Measurements from ENCODE around the gene STPG2.
"Not testable (repeated sequence)": the region's sequence is repeated elsewhere in the genome, so short reads cannot be mapped to it uniquely, and the experiment has no call there.

The STPG2 gene

DNA sequence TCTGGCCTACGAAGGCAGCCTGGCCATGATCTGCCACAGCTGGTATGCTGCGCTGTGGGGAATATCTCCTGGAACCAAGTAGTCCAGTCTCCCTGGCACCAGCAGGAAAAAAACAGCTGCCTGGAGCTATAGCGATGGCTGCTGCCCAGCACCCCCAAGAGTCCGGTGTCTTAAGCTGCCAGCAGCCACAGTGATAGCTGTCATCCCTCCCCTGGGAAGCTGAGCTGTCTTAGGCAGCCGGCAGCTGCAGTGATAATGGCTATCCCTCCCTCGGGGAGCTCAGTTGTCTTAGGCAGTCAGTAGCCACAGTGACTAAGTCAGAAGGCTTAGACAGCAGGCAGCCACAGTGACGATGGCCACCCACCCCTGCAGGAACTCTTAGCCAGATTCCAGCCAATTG is 205.1 kb downstream of the STPG2 start:
- DNase-seq = no peak

DNA sequence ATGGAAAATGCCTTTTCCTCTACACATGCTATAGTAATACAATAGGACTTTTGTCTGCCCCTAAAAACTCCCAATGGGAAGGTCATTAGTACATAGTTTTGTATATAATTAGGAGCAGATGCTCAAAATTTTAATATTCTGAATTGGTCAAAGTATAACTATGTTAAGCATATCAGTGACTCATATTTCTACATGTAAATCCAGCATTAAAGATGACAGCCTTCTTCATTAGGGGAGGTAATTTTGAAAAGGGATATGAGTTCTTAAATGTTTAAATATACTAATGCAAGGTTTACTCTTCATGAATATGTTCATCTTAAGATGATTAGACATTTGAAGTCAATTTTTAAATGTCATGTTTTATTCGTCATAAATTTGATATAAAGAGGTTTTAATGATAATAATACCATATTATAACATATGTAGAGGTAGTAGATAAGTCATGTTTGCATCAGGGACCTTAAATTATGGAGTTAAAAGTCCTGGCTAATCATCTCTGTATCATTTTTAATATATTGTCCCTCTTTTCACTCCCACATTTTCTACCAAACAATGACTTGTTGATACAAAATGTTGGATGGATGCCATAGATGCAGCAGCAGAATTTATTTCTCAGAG is 218.8 kb downstream of the STPG2 start:
- no peak for DNase-seq

DNA sequence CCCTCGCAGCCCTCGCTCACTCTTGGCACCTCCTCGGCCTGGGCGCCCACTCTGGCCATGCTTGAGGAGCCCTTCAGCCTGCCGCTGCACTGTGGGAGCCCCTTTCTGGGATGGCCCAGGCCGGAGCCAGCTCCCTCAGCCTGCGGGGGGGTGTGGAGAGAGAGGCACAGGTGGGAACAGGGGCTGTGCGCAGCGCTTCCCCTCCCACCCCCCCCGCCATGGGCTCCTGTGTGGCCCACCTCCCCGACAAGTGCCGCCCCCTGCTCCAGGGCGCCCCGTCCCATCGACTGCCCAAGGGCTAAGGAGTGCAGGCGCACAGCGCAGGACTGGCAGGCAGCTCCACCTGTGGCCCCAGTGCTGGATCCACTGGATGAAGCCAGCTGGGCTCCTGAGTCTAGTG is 220.2 kb downstream of the STPG2 start:
- DNase-seq = no peak

DNA sequence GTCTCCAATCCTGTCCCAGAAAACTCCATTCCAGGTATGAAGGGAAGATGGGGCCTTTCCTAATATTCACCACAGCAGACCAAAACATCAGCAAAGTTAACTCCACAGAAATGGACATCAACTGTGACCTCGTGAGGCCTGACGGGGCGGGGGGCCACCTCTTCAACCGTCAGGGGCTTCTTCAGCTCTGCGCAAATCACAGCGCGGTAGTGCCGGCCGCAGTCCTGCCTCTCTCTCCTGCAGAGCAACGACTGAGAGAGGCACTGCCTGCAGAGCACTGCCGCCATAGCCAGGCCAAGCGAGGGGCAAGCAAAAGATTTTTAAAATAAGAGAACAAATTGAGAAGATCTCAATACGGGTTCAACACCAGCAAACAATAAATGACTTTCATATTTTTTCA is 226.2 kb downstream of the STPG2 start:
- no peak for DNase-seq

DNA sequence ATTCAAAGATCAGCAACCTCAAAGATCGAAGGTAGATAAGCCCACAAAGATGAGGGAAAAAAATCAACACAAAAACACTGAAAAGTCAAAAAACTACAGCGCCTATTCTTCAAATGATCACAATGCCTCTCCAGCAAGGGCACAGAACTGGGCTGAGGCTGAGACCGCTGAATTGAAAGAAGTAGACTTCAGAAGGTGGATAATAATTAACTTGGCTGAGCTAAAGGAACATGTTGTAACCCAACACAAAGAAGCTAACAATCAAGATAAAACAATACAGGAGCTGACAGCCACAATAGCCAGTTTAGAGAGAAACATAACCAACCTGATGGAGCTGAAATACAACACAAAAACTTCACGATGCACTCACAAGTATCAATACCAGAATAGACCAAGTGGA is 231.1 kb downstream of the STPG2 start:
- DNase-seq = no peak

DNA sequence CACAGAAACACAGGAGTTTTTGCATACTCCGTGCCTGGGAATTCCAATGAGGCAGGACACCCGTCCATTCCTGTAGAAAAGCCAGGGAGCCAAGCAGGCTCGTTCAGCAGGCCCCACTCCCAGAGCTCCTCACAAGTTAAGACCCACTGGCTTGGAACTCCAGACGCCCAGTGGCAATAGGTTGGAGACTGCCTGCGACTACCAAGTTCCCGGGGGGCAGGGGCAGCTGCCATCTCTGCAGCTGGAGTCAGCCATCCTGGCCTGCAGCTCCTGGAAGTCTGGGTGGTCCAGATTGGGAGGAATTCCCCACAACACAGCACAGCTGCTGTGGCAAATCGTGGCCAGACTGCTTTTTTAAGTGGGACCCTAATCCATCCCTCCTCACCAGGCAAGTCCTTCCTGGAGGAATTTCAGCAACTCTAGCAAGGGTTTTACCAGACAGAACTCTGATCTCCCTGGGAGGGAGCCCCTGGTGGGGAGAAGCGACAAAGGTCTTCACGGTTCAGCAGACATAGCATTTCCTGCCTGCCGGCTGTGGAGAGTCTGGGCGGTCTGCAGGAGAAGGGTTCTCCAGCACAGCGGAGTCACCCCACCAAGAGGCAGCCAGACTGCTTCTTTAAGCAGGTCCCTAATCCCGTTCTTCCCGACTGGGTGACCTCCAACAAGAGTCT is 231.9 kb downstream of the STPG2 start:
- no peak for DNase-seq

DNA sequence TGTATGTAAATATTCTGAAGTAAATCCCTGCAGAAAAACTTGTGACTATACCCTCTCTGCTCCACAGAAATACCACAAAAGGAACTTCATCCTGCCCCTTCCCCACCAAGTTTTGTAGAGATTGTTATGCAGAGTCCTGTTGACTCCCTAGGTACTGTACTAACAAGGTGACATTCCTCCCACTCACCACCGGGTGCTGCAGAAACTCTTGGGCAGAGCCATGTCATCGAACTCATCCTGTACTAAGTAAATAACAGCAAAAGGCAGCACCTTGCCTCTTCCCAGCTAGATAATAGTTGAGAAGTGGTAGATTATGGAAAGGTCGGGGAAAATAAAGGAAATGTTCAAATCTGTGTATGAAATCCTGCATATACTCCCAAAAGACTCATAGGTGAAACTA is 233.3 kb downstream of the STPG2 start:
- DNase-seq = peak; percentile 0

DNA sequence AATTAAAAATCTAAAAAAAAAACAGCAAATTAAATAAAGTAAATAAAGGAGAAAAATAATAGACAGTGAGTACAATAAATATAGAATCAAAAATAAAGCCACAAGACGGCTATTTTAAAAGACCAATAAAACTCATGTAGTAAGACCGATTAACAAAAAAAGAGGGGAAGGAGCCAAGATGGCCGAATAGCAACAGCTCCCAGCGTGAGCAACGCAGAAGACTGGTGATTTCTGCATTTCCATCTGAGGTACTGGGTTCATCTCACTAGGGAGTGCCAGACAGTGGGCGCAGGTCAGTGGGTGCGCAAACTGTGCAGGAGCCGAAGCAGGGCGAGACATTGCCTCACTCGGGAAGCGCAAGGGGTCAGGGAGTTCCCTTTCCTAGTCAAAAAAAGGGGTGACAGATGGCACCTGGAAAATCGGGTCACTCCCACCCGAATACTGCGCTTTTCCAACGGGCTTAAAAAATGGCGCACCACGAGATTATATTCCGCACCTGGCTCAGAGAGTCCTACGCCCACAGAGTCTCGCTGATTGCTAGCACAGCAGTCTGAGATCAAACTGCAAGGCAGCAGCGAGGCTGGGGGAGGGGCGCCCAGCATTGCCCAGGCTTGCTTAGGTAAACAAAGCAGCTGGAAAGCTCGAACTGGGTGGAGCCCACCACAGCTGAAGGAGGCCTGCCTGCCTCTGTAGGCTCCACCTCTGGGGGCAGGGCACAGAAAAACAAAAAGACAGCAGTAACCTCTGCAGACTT is 239.7 kb downstream of the STPG2 start:
- DNase-seq = not testable (repeated sequence)

DNA sequence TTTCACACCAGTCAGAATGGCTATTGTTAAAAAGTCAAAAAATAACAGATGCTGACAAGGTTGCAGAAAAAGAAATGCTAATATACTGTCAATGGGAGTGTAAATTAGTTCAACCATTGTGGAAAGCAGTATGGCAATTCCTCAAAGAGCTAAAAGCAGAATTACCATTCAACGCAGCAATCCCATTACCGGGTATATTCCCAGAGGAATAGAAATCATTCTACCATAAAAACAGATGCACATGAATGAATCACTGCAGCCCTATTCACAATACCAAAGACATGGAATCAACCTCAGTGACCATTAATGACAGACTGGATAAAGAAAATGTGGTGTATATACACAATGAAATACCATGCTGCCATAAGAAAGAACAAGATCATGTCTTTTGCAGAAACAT is 243.0 kb downstream of the STPG2 start:
- DNase-seq = no peak

DNA sequence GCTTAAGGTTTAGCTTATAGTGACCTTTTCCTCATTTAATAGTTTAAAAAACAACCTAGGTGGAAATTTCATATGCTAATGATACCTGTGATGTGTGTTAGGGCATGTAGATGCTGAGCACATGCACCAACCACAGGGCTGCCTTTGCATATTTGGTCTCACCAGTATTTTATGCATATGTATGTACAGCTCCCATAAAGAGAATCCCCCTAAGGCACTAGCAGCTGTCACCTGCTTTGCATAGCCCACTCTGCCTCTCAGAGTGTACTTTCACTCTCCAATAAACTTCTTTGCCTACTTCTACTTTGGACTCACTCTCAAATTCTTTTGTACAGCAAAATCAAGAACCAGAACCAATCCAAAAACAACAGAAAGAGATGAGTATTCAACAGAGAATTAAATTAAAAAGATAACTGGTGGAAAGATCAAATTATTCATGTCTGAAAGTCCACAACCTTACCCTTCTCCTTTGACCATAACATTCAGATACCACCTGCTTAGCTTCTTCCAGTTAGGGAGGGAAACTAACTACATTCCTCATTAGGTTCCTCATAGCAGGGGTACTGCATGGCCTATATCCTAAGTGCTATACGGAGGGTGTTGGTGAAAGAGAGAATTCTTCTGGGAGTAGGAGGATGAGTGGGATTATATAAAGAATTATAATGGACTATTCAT is 250.5 kb downstream of the STPG2 start:
- DNase-seq = no peak

DNA sequence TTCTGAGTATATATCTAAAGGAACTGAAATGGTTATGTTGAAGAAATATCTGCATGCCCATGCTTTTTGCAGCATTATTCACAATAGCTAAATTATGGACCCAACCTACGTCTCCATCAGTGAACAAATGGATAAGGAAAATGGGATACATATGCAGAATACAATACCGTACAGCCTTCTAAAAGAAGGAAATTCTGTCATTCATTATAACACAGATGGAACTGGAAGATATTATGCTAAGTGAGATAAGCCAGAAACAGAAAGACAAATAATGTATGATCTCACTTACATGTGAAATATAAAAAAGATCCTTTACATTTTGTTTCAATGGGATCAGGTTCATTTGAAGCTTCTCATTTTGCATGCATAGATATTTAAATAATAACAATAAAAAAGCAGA is 263.3 kb downstream of the STPG2 start:
- no peak for DNase-seq

DNA sequence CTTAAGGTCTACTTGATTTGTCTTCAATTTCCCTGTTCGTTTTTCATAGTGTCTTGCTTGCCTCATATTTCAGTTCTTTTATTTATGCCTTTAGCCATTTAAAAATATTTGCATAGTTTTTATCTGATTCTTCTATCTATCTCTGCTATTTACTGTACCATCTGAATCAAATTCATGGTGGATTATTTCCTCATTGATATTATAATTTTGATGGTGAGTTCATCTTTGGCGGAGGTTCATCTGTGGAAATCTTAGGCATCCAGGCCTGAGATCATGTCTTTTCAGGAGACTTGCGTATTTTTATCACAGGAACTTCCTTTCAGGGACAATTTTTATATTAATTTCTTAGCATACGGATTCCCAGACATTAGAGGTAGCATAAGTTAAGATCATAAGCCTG is 275.2 kb downstream of the STPG2 start:
- no peak for DNase-seq

DNA sequence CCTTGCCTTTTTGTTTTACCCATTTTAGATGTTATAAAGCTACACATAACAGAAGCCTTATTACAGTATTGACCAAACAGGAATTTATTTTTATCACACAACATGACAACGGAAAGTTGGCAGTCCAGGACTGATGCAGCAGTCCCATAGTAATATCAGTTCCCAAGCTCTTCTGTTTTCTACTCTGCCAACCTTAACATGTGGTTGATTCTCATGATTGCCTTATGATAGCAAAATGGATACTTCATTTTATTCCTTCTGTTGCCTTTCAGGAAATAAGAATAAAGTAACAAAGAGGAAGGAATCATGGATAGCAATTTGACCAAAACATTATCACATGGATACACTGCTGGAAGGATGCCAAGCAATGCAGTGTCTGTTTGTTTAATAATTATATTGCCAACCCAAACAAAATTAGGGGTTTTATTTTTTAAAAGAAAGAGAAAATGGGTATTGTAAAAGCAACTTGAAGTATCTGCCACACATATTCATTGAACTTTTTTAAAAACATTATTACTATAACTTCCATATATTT is 275.7 kb downstream of the STPG2 start:
- no peak for DNase-seq

DNA sequence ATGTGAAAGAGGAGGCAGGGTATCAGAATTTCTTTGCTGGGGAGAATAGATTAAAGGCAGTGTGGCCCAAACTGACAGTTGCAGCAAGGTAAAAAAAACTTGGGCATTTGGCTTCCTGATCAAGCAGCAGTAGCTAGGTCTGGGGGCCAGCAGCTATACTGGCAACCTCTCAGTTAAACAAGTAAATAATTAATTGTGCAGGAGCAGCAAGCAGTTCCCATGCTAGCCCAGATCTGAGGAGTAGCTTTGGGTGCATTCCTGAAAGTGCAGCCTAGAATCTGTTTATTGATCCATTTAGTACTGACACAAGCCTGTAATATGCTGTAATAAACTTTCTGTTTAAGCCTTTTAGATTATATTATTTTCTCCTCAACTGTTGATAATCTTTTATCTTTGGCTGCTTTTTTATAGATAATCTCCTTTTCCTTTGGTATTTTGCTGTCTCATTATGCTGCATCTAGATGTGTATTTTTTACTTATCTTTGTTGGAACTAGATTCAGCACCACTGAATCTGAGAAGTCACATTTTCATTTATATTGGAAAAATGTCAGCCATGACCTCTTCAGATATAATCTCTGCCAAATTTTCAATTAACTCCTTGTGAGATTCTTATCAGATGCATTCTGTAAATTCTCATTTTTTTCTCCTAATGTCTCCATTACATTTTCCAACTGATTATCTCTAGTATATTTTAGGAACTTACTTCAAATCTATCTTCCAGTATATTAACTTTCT is 276.3 kb downstream of the STPG2 start:
- DNase-seq = no peak

DNA sequence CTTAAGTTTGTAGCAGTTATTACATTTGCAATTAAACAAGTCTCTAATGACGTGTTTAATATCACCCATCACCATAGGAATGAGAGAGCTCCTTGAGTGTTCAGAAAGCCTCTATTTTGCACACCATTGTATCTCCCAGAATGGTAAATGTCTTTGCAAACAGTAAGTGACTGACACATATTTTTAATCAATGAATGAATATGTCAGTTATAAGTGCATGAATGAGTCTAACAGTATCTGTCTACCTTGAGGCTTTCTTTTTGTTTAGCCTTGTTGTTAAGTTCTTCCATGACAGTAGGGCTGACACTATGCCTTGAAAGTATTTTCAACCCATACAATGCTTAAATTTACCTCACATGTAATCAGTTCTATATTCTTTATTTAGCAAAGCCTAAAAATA is 292.2 kb downstream of the STPG2 start:
- DNase-seq = no peak

DNA sequence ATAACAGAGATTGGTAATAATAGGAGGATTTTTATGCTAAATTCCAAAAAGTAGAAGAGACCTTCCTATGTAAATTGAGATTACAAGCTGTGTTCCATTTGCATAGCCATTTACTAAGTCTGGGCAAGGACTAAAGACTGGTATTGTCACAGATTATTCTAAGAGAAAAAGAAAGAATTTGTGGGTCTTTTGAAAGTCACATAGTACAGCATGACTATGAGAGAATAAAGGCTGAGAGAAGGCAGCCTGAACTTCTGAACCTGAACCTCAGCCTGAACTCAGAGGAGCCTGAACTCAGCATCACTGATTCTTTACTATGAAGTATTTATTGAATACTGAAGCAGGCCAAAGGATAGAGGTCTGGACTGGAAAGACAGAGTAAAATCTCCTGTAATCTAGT is 297.5 kb downstream of the STPG2 start:
- no peak for DNase-seq

DNA sequence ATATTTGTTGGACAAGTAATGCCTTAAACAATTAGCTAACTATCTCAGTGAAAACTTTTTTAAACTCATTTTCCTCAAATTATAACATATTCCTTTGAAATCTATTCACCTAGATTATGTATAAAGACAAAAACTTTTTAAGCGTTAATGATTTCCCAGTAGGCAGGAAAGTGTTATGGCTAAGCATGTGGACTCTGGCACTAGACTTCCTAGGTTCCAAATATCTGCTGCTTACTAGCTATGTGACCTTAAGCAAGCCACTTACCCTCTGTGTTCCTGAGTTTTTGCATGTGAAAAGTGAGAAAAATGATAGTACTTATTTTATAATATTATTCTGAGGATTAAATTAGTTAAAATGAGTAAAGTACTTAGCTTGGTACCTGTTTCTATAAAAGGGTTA is 301.8 kb downstream of the STPG2 start:
- no peak for DNase-seq

DNA sequence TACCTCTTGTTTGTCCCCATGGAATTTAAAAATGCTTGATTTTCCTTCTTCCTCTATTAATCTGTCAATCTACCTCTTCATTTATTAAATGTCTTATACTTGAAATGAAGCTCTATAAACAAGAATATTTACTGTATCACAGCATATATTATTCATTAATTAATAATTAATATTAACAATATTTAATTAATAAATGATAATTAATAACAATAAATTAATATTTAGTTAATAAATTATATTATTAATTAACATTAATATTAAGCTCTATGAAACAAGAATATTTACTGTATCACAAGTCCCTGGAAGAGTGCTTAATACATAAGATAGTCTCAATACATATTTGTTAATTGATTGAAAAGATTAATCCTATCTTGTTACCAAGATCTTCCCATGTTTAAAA is 306.6 kb downstream of the STPG2 start:
- no peak for DNase-seq

DNA sequence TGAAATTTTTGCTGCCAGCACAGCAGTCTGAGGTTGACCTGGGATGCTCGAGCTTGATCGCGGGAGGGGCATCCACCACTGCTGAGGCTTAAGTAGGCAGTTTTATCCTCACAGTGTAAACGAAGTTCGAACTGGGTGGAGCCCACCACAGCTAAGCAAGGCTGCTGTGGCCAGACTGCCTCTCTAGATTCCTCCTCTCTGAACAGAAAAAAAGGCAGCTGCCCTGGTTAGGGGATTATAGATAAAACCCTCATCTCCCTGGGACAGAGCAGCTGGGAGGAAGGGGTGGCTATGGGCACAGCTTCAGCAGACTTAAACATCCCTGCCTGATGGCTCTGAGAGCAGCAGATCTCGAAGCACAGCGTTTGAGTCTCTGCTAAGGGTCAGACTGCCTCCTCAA is 314.6 kb downstream of the STPG2 start:
- no peak for DNase-seq

DNA sequence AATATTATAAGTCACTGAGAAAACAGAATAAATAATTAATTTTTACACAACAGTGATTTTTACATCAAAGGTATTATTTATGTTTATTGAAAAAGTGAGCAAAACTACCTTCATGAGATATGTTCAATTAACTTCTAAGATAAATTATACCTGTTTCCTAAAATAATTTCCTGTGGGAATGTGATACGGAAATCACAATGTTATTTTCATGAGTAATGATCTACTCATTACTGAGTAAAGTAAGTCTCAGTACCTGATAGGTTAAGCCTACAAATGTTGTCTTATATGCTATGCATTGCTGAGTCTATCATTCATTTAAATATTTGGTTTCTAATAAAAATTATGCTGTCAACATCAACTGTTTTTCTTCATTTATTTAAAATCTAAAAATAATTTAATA is 324.0 kb downstream of the STPG2 start:
- DNase-seq = no peak

DNA sequence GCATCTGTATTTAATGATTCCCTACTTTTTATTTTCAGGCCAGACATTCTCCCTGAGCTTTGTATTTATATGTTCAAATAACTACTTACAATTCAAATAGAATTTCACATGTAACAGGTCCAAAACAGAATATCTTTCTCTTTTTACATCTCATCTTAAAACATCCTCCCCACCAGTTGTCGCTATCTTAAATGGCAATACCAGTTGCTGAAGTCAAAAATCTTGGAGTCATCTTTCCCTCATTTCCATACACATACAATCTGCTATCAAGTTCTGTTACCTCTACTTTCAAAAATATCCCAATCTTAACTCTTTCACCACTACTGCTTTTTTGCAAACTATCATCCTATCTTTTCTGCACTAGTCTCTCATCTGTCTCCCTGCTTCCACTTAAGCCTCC is 330.5 kb downstream of the STPG2 start:
- DNase-seq = no peak

DNA sequence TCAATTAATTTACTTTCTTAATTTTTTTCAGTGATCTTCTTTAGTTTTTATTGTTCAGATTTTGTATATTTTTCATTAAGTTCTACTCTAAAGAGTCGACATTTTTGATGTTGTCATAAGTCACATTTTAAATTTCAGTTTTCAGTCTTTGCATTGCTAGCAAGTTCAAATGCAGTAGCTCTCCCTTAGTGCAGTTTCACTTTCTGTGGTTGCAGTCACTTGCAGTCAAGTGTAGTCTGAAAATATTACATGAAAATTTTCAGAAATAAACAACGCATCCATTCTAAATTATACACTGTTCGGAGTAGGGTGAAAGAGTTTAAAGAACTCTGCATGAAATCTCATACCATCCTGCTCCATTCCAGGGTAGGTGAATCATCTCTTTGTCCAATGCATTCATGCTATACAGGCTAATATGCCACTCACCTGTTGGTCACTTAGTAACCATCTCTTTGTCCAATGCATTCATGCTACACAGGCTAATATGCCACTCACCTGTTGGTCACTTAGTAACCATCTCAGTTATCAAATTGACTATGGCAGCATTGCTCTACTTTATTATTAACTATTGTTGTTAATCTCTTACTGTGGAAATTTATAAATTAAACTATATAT is 356.9 kb downstream of the STPG2 start:
- DNase-seq = no peak

Measured in NCI-H345 (cell line).